ENCODE data around the gene COLGALT1.
"Not testable (repeated sequence)": the region's sequence is repeated elsewhere in the genome, so short reads cannot be mapped to it uniquely, and the experiment has no call there.

The COLGALT1 gene

GRCh38 chr19:17534767-17535166 lies 20.7 kb upstream of the COLGALT1 start:
- no peak for DNase-seq

GRCh38 chr19:17536955-17537354 lies 18.5 kb upstream of the COLGALT1 start:
- no peak for DNase-seq

DNA sequence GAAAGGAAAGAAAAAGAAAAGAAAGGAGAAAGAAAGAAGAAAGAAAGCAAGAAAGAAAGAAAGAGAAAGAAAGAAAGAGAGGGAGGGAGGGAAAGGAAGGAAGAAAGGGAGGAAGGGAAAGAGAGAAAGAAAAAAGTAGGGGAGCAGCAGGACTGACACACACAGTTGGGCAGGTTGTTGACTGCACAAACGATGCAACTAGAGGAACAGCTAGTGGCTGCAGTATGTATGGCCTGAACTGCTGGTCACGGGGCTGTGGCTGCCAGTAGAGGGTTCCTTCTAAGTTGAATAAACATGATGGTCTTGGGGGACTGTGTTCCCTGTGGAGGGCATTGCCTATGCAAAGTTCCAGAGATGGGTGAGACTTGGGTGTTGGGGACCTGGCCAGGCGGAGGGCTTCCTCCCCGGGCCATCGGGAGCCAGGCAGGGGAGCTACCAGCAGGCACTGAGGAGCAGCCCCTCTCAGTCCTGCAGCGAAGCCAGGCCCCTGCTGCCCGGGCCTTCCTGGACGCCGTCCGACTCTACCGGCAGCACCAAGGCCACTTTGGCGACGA lies 16.7 kb upstream of the COLGALT1 start:
- DNase-seq: peak; percentile 61

GRCh38 chr19:17539238-17540117 lies 16.0 kb upstream of the COLGALT1 start:
- peak; percentile 98 for DNase-seq

- no peak for DNase-seq
Measured at GRCh38 chr19:17540174-17540573, 15.3 kb upstream of the COLGALT1 start.

DNA sequence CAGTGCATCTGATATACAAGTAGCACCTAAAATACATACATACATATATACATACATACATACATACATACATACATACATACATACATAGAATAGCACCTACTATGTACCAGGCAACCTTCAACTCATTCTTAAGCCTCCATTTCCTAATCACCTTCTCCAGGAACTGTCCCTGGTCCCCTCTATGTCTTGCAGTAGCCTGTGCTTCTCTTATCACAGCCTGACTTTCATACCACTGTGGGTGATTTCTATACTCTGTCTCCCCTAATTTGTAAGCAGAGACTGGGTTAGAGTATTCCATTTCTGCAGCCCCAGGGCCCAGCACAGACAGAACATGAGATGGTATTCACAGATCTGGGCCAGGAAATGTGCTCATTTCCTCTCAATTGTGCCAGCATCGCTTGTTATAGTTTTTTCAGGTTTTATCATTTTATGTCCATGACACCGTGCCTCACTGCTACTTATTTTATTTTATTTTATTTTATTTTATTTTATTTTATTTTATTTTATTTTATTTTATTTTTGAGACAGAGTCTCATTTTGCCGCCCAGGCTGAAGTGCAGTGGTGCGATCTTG lies 14.2 kb upstream of the COLGALT1 start:
- DNase-seq: no peak

DNA sequence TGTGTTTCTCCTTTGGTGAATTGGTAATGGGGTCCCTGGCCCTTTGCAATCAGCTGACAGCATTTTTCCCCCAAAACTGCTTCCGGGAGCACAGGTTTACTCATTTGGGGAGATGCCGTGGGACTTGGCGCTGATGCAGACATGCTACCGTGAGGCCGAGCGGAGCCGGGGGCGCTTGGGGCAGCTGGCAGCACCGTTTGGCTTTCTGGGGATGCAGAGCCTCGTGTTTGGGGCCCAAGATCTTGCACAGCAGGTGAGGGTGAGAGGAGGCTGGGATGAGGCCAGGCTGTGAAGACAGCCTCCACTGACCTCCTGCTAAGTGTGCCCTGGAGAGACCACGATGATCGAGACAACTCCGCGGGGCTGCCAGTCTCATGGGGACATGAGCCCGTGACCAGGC lies 13.4 kb upstream of the COLGALT1 start:
- no peak for DNase-seq

GRCh38 chr19:17542793-17543582 lies 12.5 kb upstream of the COLGALT1 start:
- no peak for DNase-seq

DNA sequence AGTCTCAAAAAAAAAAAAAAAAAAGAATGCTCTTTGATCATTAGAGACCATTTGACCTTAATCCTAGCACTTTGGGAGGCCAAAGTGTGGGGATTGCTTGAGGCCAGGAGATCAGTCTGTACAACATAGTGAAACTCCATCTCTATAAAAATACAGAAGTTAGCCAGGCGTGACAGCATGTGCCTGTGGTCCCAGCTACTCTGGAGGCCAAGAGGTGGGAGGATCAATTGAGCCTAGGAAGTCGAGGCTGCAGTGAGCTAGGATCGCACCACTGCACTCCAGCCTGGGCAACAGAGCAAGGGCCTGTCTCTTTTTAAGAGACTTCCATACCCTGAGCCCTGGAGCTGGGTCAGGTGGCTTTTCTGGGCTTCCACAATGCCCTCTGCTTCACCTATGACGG lies 11.5 kb upstream of the COLGALT1 start:
- DNase-seq: no peak

DNA sequence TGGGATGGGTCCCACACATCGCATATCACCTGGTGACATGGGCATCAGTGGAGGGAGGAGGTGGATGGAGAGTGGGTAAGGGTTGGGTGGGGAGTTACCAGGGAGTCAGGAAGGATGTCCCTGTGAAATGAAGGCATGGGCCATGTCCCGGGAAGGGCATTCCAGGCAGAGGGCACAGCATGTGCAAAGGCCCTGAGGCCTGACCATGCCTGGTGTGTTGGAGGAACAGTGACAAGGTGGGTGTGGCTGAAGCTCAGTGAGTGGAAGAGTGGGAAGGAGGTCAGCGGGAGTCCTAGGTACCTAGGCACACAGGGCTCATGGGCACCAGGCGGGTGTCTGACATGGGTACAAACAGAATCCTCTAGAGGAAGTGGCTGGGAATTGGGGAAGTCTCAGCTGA lies 11.0 kb upstream of the COLGALT1 start:
- no peak for DNase-seq

DNA sequence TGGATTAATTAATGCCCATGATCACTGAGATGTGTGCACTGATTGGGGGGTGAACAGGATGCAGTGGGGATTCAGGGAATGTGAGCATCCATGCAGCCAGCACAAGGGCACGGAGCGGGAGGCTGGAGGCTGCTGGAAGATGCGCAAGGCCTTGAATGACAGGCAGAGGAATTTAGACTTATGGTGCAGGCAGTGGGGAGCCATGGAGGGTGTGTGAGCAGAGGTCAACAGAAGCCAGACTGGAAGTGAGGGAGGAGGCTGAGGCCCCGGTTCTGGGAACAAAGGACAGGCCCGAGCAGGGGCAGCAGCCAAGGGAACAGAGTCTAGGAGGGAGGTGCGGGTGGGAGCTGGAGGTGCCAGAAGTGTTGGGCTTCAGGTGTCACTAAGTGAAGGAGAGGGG lies 7.3 kb upstream of the COLGALT1 start:
- DNase-seq: no peak

DNA sequence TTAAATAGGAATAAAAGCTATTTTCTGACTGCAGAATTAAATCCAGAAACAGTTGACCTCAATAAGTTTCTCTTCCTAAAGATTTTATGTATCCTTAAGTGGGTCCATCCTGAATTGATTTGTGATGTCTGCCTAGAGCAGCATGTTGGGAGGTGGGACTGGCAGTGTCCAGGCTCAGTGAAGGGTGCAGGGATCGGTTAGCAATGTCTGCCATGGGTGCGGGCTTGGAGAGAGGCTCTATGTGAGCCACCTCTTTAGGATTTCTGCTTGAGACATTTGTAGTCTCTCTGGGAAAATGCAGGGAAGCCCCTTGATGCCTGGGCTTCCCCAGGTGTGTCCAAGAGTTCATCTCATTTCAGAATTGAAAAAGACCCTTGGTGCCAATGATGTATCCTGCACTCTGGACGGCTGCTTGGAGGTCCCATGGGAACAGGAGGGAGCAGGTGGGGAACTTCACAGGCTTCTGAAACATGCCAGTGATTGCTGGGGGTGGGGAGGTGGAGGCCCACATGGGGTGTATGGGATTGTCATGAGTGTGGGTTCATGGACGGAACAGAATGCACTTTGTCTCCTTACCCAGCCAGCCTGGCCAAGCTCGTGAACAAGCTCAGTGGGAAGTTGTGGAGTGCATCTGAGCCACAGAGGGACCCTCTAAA lies 6.2 kb upstream of the COLGALT1 start:
- no peak for DNase-seq

DNA sequence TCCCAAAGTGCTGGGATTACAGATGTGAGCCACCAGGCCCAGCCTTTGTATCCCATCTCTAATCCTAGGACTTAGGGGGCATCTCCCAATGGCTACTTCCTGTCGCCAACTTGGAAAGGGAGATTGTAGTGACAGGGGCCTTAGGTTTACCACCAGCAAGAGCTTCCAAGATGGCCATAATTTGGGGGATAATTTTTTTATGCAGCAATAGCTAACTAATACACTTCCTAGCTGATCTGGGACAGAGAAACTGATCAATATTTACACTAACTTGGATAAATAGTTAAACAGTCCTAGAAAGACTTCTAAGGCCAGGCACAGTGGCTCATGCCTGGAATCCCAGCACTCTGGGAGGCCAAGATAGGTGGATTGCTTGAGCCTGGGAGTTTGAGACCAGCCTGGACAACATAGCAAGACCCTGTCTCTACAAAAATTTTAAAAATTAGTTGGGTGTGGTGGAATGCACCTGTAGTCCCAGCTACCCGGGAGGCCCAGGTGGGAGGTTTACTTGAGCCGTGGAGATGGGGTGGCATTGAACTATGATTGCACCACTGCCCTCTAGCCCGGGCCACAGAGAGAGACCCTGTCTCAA lies 5.3 kb upstream of the COLGALT1 start:
- DNase-seq: no peak

- not testable (repeated sequence) for DNase-seq
Measured at GRCh38 chr19:17552735-17553134, 2.7 kb upstream of the COLGALT1 start.

- DNase-seq: no peak
Measured at GRCh38 chr19:17553256-17553655, 2.2 kb upstream of the COLGALT1 start.

- no peak for DNase-seq
Measured at GRCh38 chr19:17554968-17555479, 425 bp upstream of the COLGALT1 start.

- DNase-seq: peak; percentile 86
Measured at GRCh38 chr19:17555929-17556813, 722 bp downstream of the COLGALT1 start.

GRCh38 chr19:17556995-17557394 lies 1.5 kb downstream of the COLGALT1 start:
- no peak for DNase-seq

GRCh38 chr19:17557466-17557865 lies 2.0 kb downstream of the COLGALT1 start:
- DNase-seq: no peak

DNA sequence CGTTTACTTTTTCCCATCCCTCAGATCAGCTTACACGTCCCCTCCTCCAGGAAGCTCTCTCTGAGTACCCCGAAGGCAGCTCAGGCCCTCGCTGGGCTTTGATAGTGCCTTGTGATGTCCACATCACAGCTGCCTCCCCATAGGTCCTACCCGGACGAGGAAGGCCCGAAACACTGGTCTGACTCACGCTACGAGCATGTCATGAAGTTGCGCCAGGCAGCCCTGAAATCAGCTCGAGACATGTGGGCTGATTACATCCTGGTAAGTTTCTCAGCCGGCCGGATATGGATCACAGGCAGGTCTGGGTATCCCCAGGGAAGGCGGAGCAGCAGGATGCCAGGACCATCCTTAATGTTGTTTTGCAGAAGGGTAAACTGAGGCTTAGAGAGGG lies 4.8 kb downstream of the COLGALT1 start:
- DNase-seq: no peak

GRCh38 chr19:17562097-17562496 lies 6.6 kb downstream of the COLGALT1 start:
- DNase-seq: no peak
